ENCODE results near the gene KRT32. TPM values are rescaled to one million over a fixed set of nuclear protein-coding genes. Genes with fewer than 3 reads are reported as not detected.
"Not testable (repeated sequence)": the region's sequence is repeated elsewhere in the genome, so short reads cannot be mapped to it uniquely, and the experiment has no call there.

Gene KRT32
- total RNA-seq, 4 donors from 2014 or later: 0.46 to 11.6 TPM; not detected in 2

GRCh38 chr17:41439375-41439774 lies 27.8 kb downstream of the KRT32 start:
- no peak for DNase-seq (ENCODE audit: low spot score in 2 of 2)
- intact Hi-C loops (cut with DNase I; ENCODE audit: low total_unique reads): no loop called here
- no peak overlapping the region for H3K4me3 ChIP-seq (ENCODE audit: low read depth, poor library complexity, severe bottlenecking)
- 91 to 92% methylated on average over 4 of the region's 5 CpGs for WGBS, 2 donors
- TF ChIP-seq CTCF (IDR thresholded peaks at IDR 0.05): no peak
- no peak for TF ChIP-seq POLR2A (IDR thresholded peaks at IDR 0.05)

GRCh38 chr17:41437769-41438168 lies 29.4 kb downstream of the KRT32 start:
- no peak overlapping the region for H3K4me3 ChIP-seq (ENCODE audit: low read depth, poor library complexity, severe bottlenecking)
- no peak for TF ChIP-seq POLR2A (IDR thresholded peaks at IDR 0.05)
- WGBS, 2 donors: 83 to 92% methylated on average over 9 of the region's 9 CpGs
- intact Hi-C loops (cut with DNase I; ENCODE audit: low total_unique reads): no loop called here
- no peak for DNase-seq (ENCODE audit: low spot score in 2 of 2)

- intact Hi-C loops (cut with DNase I; ENCODE audit: low total_unique reads): no loop called here
- 85 to 91% methylated on average over 7 of the region's 7 CpGs for whole genome bisulfite sequencing, 2 donors
- H3K4me3 ChIP-seq (ENCODE audit: low read depth, poor library complexity, severe bottlenecking): no peak overlapping the region
- TF ChIP-seq POLR2A (IDR thresholded peaks at IDR 0.05) (no peak), CTCF (IDR thresholded peaks at IDR 0.05) (no peak)
- no peak for DNase-seq (ENCODE audit: low spot score in 2 of 2)
Measured at GRCh38 chr17:41437254-41437653, 29.9 kb downstream of the KRT32 start.

GRCh38 chr17:41434415-41434814 lies 32.8 kb downstream of the KRT32 start:
- no peak overlapping the region for H3K4me3 ChIP-seq (ENCODE audit: low read depth, poor library complexity, severe bottlenecking)
- TF ChIP-seq CTCF (IDR thresholded peaks at IDR 0.05) (no peak), POLR2A (IDR thresholded peaks at IDR 0.05) (no peak)
- no peak for DNase-seq (ENCODE audit: low spot score in 2 of 2)
- 77 to 82% methylated on average over 5 of the region's 5 CpGs for WGBS, 2 donors
- intact Hi-C loops (cut with DNase I; ENCODE audit: low total_unique reads): no loop called here

- no peak for DNase-seq (ENCODE audit: low spot score in 2 of 2)
- H3K4me3 ChIP-seq (ENCODE audit: low read depth, poor library complexity, severe bottlenecking): no peak overlapping the region
- WGBS, 2 donors: 62 to 70% methylated on average over 4 of the region's 4 CpGs
- intact Hi-C loops (cut with DNase I; ENCODE audit: low total_unique reads): no loop called here
- TF ChIP-seq CTCF (IDR thresholded peaks at IDR 0.05) (no peak), POLR2A (IDR thresholded peaks at IDR 0.05) (no peak)
Measured at GRCh38 chr17:41434005-41434404, 33.2 kb downstream of the KRT32 start.

GRCh38 chr17:41433586-41433985 lies 33.6 kb downstream of the KRT32 start:
- TF ChIP-seq POLR2A (IDR thresholded peaks at IDR 0.05): no peak
- no peak for TF ChIP-seq CTCF (IDR thresholded peaks at IDR 0.05)

GRCh38 chr17:41430376-41430775 lies 36.8 kb downstream of the KRT32 start:
- H3K4me3 ChIP-seq (ENCODE audit: low read depth, poor library complexity, severe bottlenecking); DNase-seq (ENCODE audit: low spot score in 2 of 2); intact Hi-C loops (cut with DNase I; ENCODE audit: low total_unique reads): not testable (repeated sequence)
- 92 to 94% methylated on average over 9 of the region's 9 CpGs for WGBS, 2 donors

More at GRCh38 chr17:41433586-41433985, 33.6 kb downstream of the KRT32 start:
- no peak for DNase-seq (ENCODE audit: low spot score in 2 of 2)
- WGBS, 2 donors: 63 to 66% methylated on average over 4 of the region's 4 CpGs
- no peak overlapping the region for H3K4me3 ChIP-seq (ENCODE audit: low read depth, poor library complexity, severe bottlenecking)
- intact Hi-C loops (cut with DNase I; ENCODE audit: low total_unique reads): no loop called here

Measured in lower leg skin (tissue), 4 donors.